Cardiac muscle cell (in vitro differentiated cells and primary cell): ENCODE measurements around the gene CD1C. TPM values are rescaled to one million over a fixed set of nuclear protein-coding genes. Genes with fewer than 3 reads are reported as not detected.

Source experiments
- DNase-seq, 2 donors: peaks; one replicate each; pipeline versions ENCODE4 v3.0.0 to v3.0.0-alpha.2; 2010 to 2017; ENCODE audit warnings: low read depth in 1 of 2, low spot score in 1 of 2
- H3K27ac ChIP-seq: fragments of 200-600 bp; sonication (generic); 2 replicates; pipeline ENCODE4 v1.5.1; 2016
- H3K27me3 ChIP-seq: fragments of 200-600 bp; sonication (generic); 2 replicates; pipeline ENCODE4 v1.6.0; 2016; ENCODE audit warnings: control low read depth
- H3K36me3 ChIP-seq: fragments of 200-600 bp; sonication (generic); 2 replicates; pipeline ENCODE4 v1.5.1; 2016; ENCODE audit warnings: control low read depth
- H3K4me1 ChIP-seq: fragments of 200-600 bp; sonication (generic); 2 replicates; pipeline ENCODE4 v1.8.1; 2017; ENCODE audit warnings: low read depth, mild to moderate bottlenecking, mixed run types
- H3K4me3 ChIP-seq: fragments of 200-600 bp; sonication (generic); 2 replicates; pipeline ENCODE4 v1.5.1; 2016; ENCODE audit warnings: mild to moderate bottlenecking
- H3K9me3 ChIP-seq: fragments of 200-600 bp; sonication (generic); 2 replicates; pipeline ENCODE4 v1.5.1; 2017; ENCODE audit warnings: low read depth, mild to moderate bottlenecking, control low read depth
- CTCF ChIP-seq: IDR thresholded peaks from 2 replicates; pipeline ENCODE4 v1.5.1; 2012; ENCODE audit warnings: low read depth, mild to moderate bottlenecking, low read length
- polyA plus RNA-seq: library from polyadenylated mRNA; unstranded; fragments of >200 nt; fragmentation: Nextera tagmentation; extraction: Ambion mirVana; gene quantifications from 2 replicates; pipeline ENCODE4 v1.2.1, GENCODE V29; 2016
- total RNA-seq: library from RNA; depleted of rRNA; stranded (reverse); fragments of >200 nt; gene quantifications from 2 replicates; pipeline ENCODE4 v1.2.3, GENCODE V29; 2016

The CD1C gene
- total and polyA plus RNA-seq, 2 experiments from 2014 or later: not detected

- no peaks in the 10 kb centered on the region for H3K27me3 ChIP-seq
- DNase-seq: no peak
- no peaks in the 10 kb centered on the region for H3K4me1 ChIP-seq
- no peaks in the 10 kb centered on the region for H3K9me3 ChIP-seq
- no peak for TF ChIP-seq CTCF
- H3K4me3 ChIP-seq: no peak overlapping the region
- no peaks in the 10 kb centered on the region for H3K36me3 ChIP-seq
- H3K27ac ChIP-seq: no peak overlapping the region
These were observed 38.7 kb downstream of the CD1C start for GRCh38 chr1:158328426-158328825.

DNA sequence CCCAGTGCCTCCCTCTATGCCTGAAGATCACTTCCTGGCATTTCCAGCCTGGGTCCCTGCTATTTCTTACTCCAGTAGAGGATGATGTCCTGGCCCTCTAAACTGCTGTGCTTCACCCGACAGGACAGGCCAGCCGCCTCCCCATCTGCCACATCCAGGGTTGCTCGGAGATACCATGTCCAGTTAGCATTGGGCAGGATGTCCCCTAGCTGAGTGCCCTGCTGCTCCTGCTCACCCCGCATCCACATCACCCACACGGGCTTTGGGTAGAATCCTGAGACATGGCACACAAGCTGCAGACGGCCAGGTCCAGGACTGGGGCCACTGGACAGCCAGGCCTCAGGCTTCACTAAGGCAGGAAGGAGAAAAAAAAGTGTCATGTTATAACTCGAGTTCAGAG, 39.6 kb downstream of the CD1C start:
- H3K4me3 ChIP-seq: no peak overlapping the region
- no peaks in the 10 kb centered on the region for H3K36me3 ChIP-seq
- H3K9me3 ChIP-seq: no peaks in the 10 kb centered on the region
- DNase-seq: no peak
- H3K27me3 ChIP-seq: no peaks in the 10 kb centered on the region
- no peak for TF ChIP-seq CTCF
- no peak overlapping the region for H3K27ac ChIP-seq
- H3K4me1 ChIP-seq: no peaks in the 10 kb centered on the region

DNA sequence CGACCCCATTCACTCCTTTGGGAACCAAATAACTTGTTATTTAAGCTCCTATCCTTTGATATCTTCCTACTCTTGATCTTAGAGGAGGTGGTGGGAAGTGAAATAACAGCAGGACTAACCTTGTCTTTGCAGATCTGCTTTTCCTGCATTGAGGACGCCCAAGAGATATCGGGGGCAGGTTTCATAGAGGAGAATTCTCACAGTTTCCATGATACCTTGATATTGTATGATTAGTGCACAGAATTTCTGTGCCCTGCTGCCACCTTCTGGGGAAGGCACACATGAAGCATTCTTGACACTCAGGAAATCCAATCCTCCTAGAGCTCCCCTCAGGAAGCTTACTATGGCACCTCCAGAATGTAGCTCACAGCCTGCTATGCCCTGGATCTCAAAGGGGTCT, 40.0 kb downstream of the CD1C start:
- Histone ChIP-seq H3K27me3 (no peaks in the 10 kb centered on the region), H3K4me3 (no peak overlapping the region), H3K4me1 (no peaks in the 10 kb centered on the region), H3K36me3 (no peaks in the 10 kb centered on the region), H3K9me3 (no peaks in the 10 kb centered on the region), H3K27ac (no peak overlapping the region)
- DNase-seq: peak in 1 of 2 donors; percentile 0
- TF ChIP-seq CTCF: no peak

DNA sequence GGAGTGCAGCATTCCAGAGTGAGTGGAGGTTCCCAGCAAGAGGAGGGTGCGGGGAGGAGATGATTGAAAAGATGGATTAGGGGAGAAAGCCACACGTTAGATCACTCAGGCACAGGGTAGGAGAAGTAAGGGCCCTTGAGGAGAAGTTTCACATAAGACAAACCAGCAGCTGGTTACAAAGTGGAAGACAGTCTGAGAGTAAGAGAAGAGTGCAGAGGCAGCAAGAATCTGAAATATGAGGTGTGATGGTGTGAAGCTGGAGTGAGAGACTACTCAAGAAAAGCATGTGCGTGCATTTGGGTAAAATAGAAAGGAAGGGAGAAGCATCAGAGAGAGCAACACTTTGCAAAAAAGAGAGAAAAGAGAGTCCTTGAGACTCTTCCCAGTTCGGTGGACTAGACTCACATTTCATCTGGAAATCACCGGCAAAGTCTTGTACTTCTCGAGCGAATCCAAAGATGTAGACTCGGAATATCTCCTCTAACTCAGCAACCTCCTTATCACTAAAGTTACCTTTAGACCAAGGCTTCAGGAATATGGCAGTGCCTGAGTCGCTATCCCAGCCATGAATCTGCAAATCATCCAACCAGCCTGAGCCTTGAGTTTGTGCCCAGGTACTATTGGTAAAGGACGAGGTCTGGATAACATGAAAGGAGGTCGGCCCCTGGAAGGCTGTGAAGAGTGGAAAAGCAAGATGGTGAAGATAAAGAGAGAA, 40.8 kb downstream of the CD1C start:
- H3K27ac ChIP-seq: no peak overlapping the region
- H3K9me3 ChIP-seq: no peaks in the 10 kb centered on the region
- no peaks in the 10 kb centered on the region for H3K4me1 ChIP-seq
- H3K36me3 ChIP-seq: no peaks in the 10 kb centered on the region
- no peaks in the 10 kb centered on the region for H3K27me3 ChIP-seq
- H3K4me3 ChIP-seq: no peak overlapping the region
- no peak for TF ChIP-seq CTCF
- no peak for DNase-seq

GRCh38 chr1:158331106-158331425, 41.3 kb downstream of the CD1C start:
- no peak for DNase-seq
- Histone ChIP-seq H3K27ac (no peak overlapping the region), H3K36me3 (no peaks in the 10 kb centered on the region), H3K27me3 (no peaks in the 10 kb centered on the region), H3K9me3 (no peaks in the 10 kb centered on the region), H3K4me3 (no peak overlapping the region), H3K4me1 (no peaks in the 10 kb centered on the region)
- TF ChIP-seq CTCF: no peak
